ENCODE results near the gene RBM6. TPM values are rescaled to one million over a fixed set of nuclear protein-coding genes. Genes with fewer than 3 reads are reported as not detected.
"Not testable (repeated sequence)": the region's sequence is repeated elsewhere in the genome, so short reads cannot be mapped to it uniquely, and the experiment has no call there.

RBM6 gene
- total and polyA plus RNA-seq, 5 donors from 2014 or later: 23.1 to 142 (median 26.3) TPM

DNA sequence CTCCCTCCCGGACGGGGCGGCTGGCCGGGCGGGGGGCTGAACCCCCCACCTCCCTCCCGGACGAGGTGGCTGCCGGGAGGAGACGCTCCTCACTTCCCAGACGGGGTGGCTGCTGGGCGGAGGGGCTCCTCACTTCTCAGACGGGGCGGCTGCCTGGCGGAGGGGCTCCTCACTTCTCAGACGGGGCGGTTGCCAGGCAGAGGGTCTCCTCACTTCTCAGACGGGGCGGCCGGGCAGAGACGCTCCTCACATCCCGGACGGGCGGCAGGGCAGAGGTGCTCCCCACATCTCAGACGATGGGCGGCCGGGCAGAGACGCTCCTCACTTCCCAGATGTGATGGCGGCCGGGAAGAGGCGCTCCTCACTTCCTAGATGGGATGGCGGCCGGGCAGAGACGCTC lies 145.0 kb downstream of the RBM6 start:
- not testable (repeated sequence) for H3K9me3 Mint-ChIP-seq; H3K36me3 ChIP-seq (ENCODE audit: control insufficient read depth, insufficient read depth, low read length); H3K27ac ChIP-seq (ENCODE audit: insufficient read depth, low read length, poor library complexity, severe bottlenecking); ATAC-seq (ENCODE audit: low read depth in 2 of 2); H3K9me3 ChIP-seq (ENCODE audit: control insufficient read depth in 2 of 2, low read length in 2 of 2); H3K4me3 ChIP-seq (ENCODE audit: low read depth, low read length); H3K27me3 ChIP-seq (ENCODE audit: control insufficient read depth, insufficient read depth, low read length); H3K36me3 Mint-ChIP-seq; H3K27ac Mint-ChIP-seq; DNase-seq; H3K27me3 Mint-ChIP-seq; H3K4me3 Mint-ChIP-seq
- peaks cover 16% of the 10 kb centered on the region for H3K4me1 ChIP-seq (ENCODE audit: control insufficient read depth, insufficient read depth, low read length, poor library complexity, severe bottlenecking)
- H3K4me1 Mint-ChIP-seq: peaks cover 10 to 23% (median 14%) of the 10 kb centered on the region in 4 donors

DNA sequence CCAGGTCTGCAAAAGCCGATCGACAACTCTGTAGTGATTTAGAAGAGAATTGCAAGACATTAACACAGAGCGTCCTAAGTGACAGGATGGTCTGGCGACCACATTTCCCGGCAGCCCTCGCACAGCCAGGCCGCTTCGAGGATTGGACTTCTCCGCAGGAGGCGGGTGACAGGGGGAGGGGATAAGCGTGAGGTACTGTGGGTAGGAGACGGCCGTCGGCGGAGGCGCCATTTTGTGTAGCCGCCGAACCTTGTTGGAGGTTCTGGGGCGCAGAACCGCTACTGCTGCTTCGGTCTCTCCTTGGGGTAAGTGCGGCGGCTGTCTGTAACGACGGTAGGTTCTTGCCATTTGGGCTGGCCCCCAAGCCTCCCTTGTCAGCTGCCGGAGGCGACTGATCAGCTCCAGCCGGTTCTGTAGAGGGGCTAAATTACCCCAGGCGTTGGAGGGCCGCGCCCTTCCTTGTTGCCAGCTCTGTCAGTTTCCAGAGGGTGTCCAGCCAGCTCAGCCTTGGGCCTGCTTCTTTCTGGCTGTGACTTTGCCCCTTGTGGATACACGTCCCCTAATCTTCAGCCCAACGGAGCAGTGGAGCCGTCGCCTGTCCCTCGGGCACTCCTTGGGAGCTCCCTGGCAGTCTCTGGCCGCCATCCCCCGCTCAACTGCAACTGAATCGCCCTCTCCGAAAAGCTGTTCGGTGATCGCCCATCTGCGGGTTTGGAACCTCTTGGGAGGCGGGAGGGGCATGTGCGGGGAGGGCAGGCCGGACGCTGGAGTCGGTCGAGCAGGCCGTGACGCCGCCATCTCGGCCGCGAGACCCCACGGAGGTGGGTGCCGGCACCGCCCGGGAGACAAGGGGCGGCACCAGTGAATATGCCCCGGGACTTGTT lies 149.0 kb downstream of the RBM6 start, which contains the start of gene RBM5:
Gene RBM5 (plus strand): TSS at position 195 of the 884 bp plus-strand sequence. CDS start 1,516 bp downstream, outside the sequence.
- Histone ChIP-seq H3K36me3 (ENCODE audit: control insufficient read depth, insufficient read depth, low read length) (peaks cover 37% of the 10 kb centered on the region), H3K27me3 (ENCODE audit: control insufficient read depth, insufficient read depth, low read length) (no peaks in the 10 kb centered on the region), H3K4me3 (ENCODE audit: low read depth, low read length) (peak within 1 kb of the TSS; percentile 93), H3K27ac (ENCODE audit: insufficient read depth, low read length, poor library complexity, severe bottlenecking) (peak within 1 kb of the TSS; percentile 90), H3K9me3 (ENCODE audit: control insufficient read depth in 2 of 2, low read length in 2 of 2) (no peaks in the 10 kb centered on the region), H3K4me1 (ENCODE audit: control insufficient read depth, insufficient read depth, low read length, poor library complexity, severe bottlenecking) (peaks cover 31% of the 10 kb centered on the region)
- peak within 1 kb of the TSS; percentile 94 to 97 (median 97) for H3K4me3 Mint-ChIP-seq
- H3K27me3 Mint-ChIP-seq: no peaks in the 10 kb centered on the region
- peaks cover 24 to 38% (median 32%) of the 10 kb centered on the region in 4 donors for H3K4me1 Mint-ChIP-seq
- H3K27ac Mint-ChIP-seq: peak within 1 kb of the TSS; percentile 98 to 99 (median 99)
- ATAC-seq (ENCODE audit: low read depth in 2 of 2): peak; percentile 100
- peak; percentile 87 to 96 (median 91) for DNase-seq
- peaks cover 23% of the 10 kb centered on the region for H3K36me3 Mint-ChIP-seq
- H3K9me3 Mint-ChIP-seq: no peaks in the 10 kb centered on the region

DNA sequence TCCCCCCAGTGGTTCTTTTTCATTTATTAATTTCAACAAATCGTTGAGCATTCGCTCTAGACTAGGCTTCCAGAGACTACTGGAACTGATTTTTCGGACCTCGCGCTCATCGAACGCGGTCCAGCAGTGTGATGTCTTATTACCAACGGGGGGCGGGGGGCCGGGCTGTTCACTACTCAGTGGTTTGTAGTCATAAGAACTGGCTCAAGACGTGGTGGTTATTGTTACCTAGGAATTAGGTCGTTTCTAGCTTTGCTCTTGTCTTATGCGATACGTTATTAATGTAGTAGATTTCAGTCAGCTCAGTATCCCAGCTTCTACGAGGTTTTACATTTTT lies 149.6 kb downstream of the RBM6 start:
- Histone ChIP-seq H3K27ac (ENCODE audit: insufficient read depth, low read length, poor library complexity, severe bottlenecking) (peak overlapping the region; percentile 90), H3K4me1 (ENCODE audit: control insufficient read depth, insufficient read depth, low read length, poor library complexity, severe bottlenecking) (peaks cover 31% of the 10 kb centered on the region), H3K4me3 (ENCODE audit: low read depth, low read length) (peak overlapping the region; percentile 93), H3K36me3 (ENCODE audit: control insufficient read depth, insufficient read depth, low read length) (peaks cover 42% of the 10 kb centered on the region), H3K9me3 (ENCODE audit: control insufficient read depth in 2 of 2, low read length in 2 of 2) (no peaks in the 10 kb centered on the region), H3K27me3 (ENCODE audit: control insufficient read depth, insufficient read depth, low read length) (no peaks in the 10 kb centered on the region)
- H3K4me1 Mint-ChIP-seq: peaks cover 24 to 39% (median 33%) of the 10 kb centered on the region in 4 donors
- peaks cover 25% of the 10 kb centered on the region for H3K36me3 Mint-ChIP-seq
- H3K9me3 Mint-ChIP-seq: no peaks in the 10 kb centered on the region
- no peaks in the 10 kb centered on the region for H3K27me3 Mint-ChIP-seq
- peak overlapping the region; percentile 98 to 99 (median 99) for H3K27ac Mint-ChIP-seq
- H3K4me3 Mint-ChIP-seq: peak overlapping the region; percentile 94 to 97 (median 97)
- DNase-seq (no peak), ATAC-seq (ENCODE audit: low read depth in 2 of 2) (no peak)

DNA sequence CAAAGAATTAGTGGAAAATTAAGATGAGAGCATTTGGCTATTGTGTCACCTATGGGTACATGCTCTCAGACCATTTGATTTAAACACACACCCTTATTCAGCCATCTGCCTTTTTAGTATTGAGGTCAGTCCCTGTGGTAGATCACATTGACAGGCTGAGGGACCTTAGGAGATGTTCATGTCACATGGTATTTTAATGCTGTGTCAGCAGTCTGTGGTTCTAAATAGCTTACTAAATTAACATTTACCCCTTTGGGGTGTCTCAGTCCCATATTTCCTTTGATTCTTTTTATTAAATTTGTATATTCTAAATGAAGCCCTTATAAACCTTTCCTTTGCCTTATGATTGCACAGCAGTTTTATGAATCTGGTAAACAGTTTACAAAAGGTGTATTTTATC lies 151.0 kb downstream of the RBM6 start:
- H3K27ac Mint-ChIP-seq: peak overlapping the region in 1 of 3 donors; percentile 99
- no peaks in the 10 kb centered on the region for H3K9me3 ChIP-seq (ENCODE audit: control insufficient read depth in 2 of 2, low read length in 2 of 2)
- H3K36me3 ChIP-seq (ENCODE audit: control insufficient read depth, insufficient read depth, low read length): peaks cover 56% of the 10 kb centered on the region
- no peaks in the 10 kb centered on the region for H3K27me3 Mint-ChIP-seq
- H3K4me3 ChIP-seq (ENCODE audit: low read depth, low read length): peak overlapping the region; percentile 93
- peaks cover 35% of the 10 kb centered on the region for H3K36me3 Mint-ChIP-seq
- no peaks in the 10 kb centered on the region for H3K27me3 ChIP-seq (ENCODE audit: control insufficient read depth, insufficient read depth, low read length)
- peak overlapping the region; percentile 94 to 97 (median 97) for H3K4me3 Mint-ChIP-seq
- ATAC-seq (ENCODE audit: low read depth in 2 of 2) (no peak), DNase-seq (no peak)
- peaks cover 31% of the 10 kb centered on the region for H3K4me1 ChIP-seq (ENCODE audit: control insufficient read depth, insufficient read depth, low read length, poor library complexity, severe bottlenecking)
- H3K4me1 Mint-ChIP-seq: peaks cover 24 to 50% (median 36%) of the 10 kb centered on the region in 4 donors
- peak overlapping the region; percentile 45 for H3K27ac ChIP-seq (ENCODE audit: insufficient read depth, low read length, poor library complexity, severe bottlenecking)
- H3K9me3 Mint-ChIP-seq: no peaks in the 10 kb centered on the region

DNA sequence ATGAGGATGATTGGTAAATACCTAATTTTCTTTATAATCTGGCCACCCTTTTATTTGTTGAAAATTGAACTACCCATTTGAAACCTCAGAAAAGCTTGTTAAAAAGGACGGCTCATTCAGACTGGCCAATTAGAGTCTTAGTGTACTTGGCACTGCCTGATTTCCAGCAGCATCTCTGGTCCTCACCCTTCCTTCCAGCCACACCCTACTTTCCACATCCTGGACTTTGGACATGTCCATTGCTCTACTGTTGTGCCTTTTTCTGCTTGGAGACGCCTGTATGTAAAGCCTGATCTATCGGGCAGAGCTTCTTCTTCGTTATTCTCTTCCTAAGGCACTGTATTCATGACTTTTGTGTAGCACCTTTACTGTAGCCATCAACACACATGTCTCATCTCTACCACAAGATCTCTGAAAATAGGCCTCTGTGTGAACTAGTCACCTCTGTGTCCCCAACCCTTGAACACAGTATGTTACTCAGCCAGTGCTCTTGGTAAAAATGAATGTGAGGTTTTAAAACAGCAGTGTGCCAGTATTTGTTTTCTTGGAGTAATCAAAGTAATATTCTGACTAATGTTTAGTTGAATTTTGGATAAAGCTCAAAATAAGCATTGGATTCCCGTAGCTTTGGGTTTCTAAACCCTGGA lies 155.5 kb downstream of the RBM6 start:
- Histone ChIP-seq H3K9me3 (ENCODE audit: control insufficient read depth in 2 of 2, low read length in 2 of 2) (no peaks in the 10 kb centered on the region), H3K27ac (ENCODE audit: insufficient read depth, low read length, poor library complexity, severe bottlenecking) (no peak overlapping the region), H3K36me3 (ENCODE audit: control insufficient read depth, insufficient read depth, low read length) (peaks cover 97% of the 10 kb centered on the region), H3K27me3 (ENCODE audit: control insufficient read depth, insufficient read depth, low read length) (no peaks in the 10 kb centered on the region), H3K4me1 (ENCODE audit: control insufficient read depth, insufficient read depth, low read length, poor library complexity, severe bottlenecking) (peaks cover 20% of the 10 kb centered on the region), H3K4me3 (ENCODE audit: low read depth, low read length) (no peak overlapping the region)
- H3K4me1 Mint-ChIP-seq: peaks cover 15 to 45% (median 32%) of the 10 kb centered on the region in 4 donors
- DNase-seq: no peak
- H3K36me3 Mint-ChIP-seq: peaks cover 56% of the 10 kb centered on the region
- H3K9me3 Mint-ChIP-seq: no peaks in the 10 kb centered on the region
- peak overlapping the region in 2 of 3 donors; percentile 59 to 80 for H3K27ac Mint-ChIP-seq
- H3K27me3 Mint-ChIP-seq: no peaks in the 10 kb centered on the region
- H3K4me3 Mint-ChIP-seq: peak overlapping the region in 1 of 4 donors; percentile 79
- ATAC-seq (ENCODE audit: low read depth in 2 of 2): no peak

DNA sequence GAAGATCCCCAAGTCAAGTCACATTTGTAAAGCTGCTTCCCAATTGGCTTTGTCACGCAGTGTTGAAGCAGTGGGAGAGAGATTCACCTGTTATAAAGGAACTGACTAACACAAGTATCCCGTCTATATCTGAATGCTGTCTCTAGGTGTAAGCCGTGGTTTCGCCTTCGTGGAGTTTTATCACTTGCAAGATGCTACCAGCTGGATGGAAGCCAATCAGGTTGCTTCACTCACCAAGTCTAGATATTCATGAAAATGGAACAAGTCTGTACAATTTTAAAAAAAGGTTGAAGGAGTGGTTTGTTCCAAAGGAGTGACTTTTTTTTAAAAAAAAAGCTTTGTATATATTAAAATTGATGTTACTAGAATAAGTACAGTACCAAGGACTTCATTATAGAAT lies 160.4 kb downstream of the RBM6 start:
- H3K27ac ChIP-seq (ENCODE audit: insufficient read depth, low read length, poor library complexity, severe bottlenecking): no peak overlapping the region
- H3K4me3 Mint-ChIP-seq: no peak overlapping the region
- H3K27me3 ChIP-seq (ENCODE audit: control insufficient read depth, insufficient read depth, low read length): no peaks in the 10 kb centered on the region
- no peak for DNase-seq
- no peak overlapping the region for H3K27ac Mint-ChIP-seq
- no peak overlapping the region for H3K4me3 ChIP-seq (ENCODE audit: low read depth, low read length)
- H3K4me1 ChIP-seq (ENCODE audit: control insufficient read depth, insufficient read depth, low read length, poor library complexity, severe bottlenecking): no peaks in the 10 kb centered on the region
- no peaks in the 10 kb centered on the region for H3K27me3 Mint-ChIP-seq
- no peaks in the 10 kb centered on the region for H3K9me3 ChIP-seq (ENCODE audit: control insufficient read depth in 2 of 2, low read length in 2 of 2)
- H3K36me3 ChIP-seq (ENCODE audit: control insufficient read depth, insufficient read depth, low read length): peaks cover 98% of the 10 kb centered on the region
- H3K36me3 Mint-ChIP-seq: peaks cover 61% of the 10 kb centered on the region
- ATAC-seq (ENCODE audit: low read depth in 2 of 2): no peak
- H3K9me3 Mint-ChIP-seq: no peaks in the 10 kb centered on the region
- H3K4me1 Mint-ChIP-seq: peaks cover 5 to 20% (median 12%) of the 10 kb centered on the region in 4 donors

DNA sequence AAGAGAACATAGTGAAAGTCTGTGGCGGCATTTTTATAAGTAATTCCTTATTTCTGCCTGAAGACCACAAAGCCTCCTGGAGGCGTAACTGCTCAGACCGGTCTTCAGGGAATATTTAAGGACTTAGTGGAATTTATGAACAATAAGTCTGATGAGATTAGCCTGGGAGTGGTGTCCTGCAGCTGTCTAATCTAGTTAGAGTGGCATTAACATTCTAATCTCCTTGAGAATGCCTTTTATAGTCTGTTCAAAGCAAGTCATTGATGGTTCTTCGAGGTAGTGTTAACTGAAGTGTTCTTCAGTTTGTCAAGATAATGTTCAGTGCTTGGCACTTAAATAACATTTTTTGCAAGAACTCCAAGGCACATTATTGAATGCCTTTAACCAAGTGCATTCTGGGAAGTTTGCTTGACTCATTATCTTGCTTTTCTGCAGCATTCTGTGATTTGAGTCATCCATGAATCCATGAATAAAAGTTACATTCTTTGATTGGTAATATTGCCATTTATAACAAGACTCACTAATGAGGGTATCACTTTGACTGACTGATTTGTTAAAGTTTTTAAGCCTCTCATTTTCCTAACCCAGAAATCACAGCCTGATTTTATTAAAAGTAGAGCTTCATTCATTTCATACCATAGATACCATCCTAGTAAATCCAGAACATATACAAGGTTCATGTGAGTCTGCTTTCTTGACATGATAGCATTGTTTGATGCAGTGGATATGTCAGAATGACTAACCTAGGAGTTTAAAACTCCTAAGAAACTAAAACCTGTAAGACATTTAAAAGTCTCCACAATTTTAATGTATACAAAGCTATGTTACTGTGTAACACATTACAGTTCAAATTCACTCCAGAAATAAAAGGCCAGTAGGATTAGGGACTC lies 161.3 kb downstream of the RBM6 start:
- peaks cover 96% of the 10 kb centered on the region for H3K36me3 ChIP-seq (ENCODE audit: control insufficient read depth, insufficient read depth, low read length)
- H3K27me3 Mint-ChIP-seq: no peaks in the 10 kb centered on the region
- no peak overlapping the region for H3K27ac Mint-ChIP-seq
- no peak overlapping the region for H3K4me3 ChIP-seq (ENCODE audit: low read depth, low read length)
- H3K27me3 ChIP-seq (ENCODE audit: control insufficient read depth, insufficient read depth, low read length): no peaks in the 10 kb centered on the region
- no peak overlapping the region for H3K27ac ChIP-seq (ENCODE audit: insufficient read depth, low read length, poor library complexity, severe bottlenecking)
- H3K4me3 Mint-ChIP-seq: no peak overlapping the region
- H3K9me3 ChIP-seq (ENCODE audit: control insufficient read depth in 2 of 2, low read length in 2 of 2): no peaks in the 10 kb centered on the region
- H3K36me3 Mint-ChIP-seq: peaks cover 55% of the 10 kb centered on the region
- ATAC-seq (ENCODE audit: low read depth in 2 of 2) (no peak), DNase-seq (no peak)
- no peaks in the 10 kb centered on the region for H3K4me1 ChIP-seq (ENCODE audit: control insufficient read depth, insufficient read depth, low read length, poor library complexity, severe bottlenecking)
- H3K4me1 Mint-ChIP-seq: peaks cover 5 to 12% (median 9%) of the 10 kb centered on the region in 4 donors
- H3K9me3 Mint-ChIP-seq: no peaks in the 10 kb centered on the region
